A549 treated with CpdA at 1 μM for 4 hours (cell line): Measurements from ENCODE around the gene HNF1B. TPM values are rescaled to one million over a fixed set of nuclear protein-coding genes. Genes with fewer than 3 reads are reported as not detected.

ENCODE experiments used
- total RNA-seq: library from RNA; stranded (reverse); fragments of 200-300 nt; extraction: Qiagen RNA extraction; gene quantifications from 5 replicates; pipeline ENCODE4 v1.2.3, GENCODE V29; 2022; ENCODE audit warnings: low read depth

HNF1B gene, protein sequence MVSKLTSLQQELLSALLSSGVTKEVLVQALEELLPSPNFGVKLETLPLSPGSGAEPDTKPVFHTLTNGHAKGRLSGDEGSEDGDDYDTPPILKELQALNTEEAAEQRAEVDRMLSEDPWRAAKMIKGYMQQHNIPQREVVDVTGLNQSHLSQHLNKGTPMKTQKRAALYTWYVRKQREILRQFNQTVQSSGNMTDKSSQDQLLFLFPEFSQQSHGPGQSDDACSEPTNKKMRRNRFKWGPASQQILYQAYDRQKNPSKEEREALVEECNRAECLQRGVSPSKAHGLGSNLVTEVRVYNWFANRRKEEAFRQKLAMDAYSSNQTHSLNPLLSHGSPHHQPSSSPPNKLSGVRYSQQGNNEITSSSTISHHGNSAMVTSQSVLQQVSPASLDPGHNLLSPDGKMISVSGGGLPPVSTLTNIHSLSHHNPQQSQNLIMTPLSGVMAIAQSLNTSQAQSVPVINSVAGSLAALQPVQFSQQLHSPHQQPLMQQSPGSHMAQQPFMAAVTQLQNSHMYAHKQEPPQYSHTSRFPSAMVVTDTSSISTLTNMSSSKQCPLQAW
- total RNA-seq, result 26.3 to 30.4 TPM (median 27.5 TPM) in 5 replicates

DNA sequence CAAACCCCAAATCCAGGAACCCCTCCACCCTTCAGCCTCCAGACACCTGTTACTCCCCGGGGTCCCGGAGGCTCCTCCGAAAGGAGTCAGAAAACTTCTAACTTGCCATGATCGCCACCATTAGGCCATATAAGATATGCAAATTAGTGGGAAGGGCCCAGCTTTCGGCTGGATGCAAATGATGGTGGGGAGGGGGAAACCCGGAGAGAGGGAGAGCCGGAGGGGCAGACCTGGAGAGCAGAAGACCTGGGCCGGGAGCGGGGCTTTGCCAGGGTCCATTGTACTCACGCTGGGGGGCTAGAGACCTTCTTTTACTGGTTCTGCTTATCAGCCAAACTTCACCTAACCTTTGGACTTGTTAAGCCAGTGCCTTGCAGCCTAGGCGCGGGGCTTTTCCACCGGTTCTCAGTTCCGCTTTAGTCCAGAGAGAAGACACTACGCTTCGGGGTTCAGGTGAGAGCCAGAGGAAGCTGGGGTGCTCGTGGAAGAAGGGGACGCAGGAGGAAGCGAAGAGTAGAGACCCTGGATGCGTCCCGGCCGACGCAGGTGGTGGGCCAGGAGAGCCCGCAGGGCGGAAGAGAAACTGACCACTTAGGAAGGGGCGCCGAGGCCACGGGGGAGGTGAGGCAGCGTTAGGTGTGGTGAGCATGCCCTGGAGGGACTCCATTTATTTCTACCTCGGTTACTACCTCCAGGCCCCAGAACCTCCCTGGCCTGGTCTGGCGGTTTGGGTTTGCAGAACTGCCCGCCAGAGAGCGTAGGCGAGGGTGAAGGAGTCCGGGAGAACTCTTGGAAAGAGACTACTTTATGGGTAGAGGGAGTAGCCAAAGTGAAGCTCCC, at the start of gene HNF1B:
TSS of gene HNF1B (minus strand) at position 99 of the 840 bp plus-strand sequence. CDS start 175 bp downstream, outside the sequence.

DNA sequence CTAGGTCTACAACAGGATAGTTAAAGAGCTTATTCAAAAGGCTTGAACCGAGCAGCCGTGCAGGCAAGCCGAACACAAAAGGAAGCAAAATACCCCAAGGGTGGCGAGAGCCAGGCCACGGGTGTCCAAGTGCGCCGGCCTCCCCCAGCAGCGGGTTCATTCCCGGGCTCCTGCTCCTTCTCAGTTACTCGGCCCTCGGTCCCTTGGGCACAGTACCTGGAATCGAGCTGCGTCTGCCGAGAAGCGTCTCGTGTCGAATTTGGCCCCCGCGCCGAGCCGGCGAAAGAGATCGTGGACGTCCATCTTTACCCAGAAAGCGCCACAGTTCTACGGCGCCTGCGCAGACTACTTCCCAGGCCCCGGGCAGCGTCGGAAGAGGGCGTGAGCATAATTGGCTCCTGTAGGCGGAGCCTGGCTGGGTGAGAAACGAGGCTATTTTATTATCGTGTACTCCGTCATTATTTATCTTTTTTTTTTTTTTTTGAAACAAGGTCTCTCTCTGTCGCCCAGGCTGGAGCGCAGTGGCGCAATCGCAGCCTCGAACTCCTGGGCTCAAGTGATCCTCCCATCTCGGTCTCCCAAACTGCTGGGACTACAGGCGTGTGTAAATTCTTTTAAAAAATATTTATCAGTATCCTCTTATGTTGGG, 101.6 kb downstream of the HNF1B start, which contains the start of gene DDX52:
TSS of gene DDX52 (minus strand) at position 329 of the 649 bp plus-strand sequence. CDS start at position 303, 26 bp downstream.

Other genes starting within 250 kb of the HNF1B start
- 11.8 to 15.3 TPM (median 14.2 TPM) in 5 replicates for gene SYNRG, start 135.6 kb downstream of the HNF1B start, total RNA-seq
- 29.3 to 35.8 TPM (median 30.9 TPM) in 5 replicates for gene DDX52, start 101.6 kb downstream of the HNF1B start, total RNA-seq
- not detected in 5 replicates for gene TBC1D3K, start 179.4 kb upstream of the HNF1B start, total RNA-seq
- gene TBC1D3L, start 244.0 kb upstream of the HNF1B start, total RNA-seq, result 9.3 to 13.3 TPM (median 12.2 TPM) in 5 replicates